ENCODE measurements around the gene ORC3. TPM values are rescaled to one million over a fixed set of nuclear protein-coding genes. Genes with fewer than 3 reads are reported as not detected.
"Not testable (repeated sequence)": the region's sequence is repeated elsewhere in the genome, so short reads cannot be mapped to it uniquely, and the experiment has no call there.

ORC3 gene
- total RNA-seq, 1 donor from 2014 or later: 27.7 TPM

GRCh38 chr6:87701344-87701675 lies 111.4 kb downstream of the ORC3 start:
- no peak for ATAC-seq (ENCODE audit: low read depth)
- DNase-seq: no peak
- no peaks in the 10 kb centered on the region for H3K9me3 Mint-ChIP-seq
- no peaks in the 10 kb centered on the region for H3K27me3 Mint-ChIP-seq
- CTCF ChIA-PET: interaction anchor here (0.7 to 1.9 kb wide), 2 partner anchors 12 to 130 kb away, joined by 3 to 9 read pairs; no protein-coding TSS in a partner anchor
- POLR2A ChIA-PET: interaction anchor here (0.6 to 4.1 kb wide), 24 partner anchors 10 to 1379 kb away, joined by 3 to 62 read pairs (median 6); partner anchors contain the start of genes CFAP206, ORC3, PNRC1 and RARS2
- intact Hi-C loops (cut with micrococcal nuclease): loop anchor here (1.0 to 5.0 kb wide), 10 partner anchors 10 to 1936 kb away; partner anchors contain the start of genes CNR1, LYRM2 and SMIM8
- TF ChIP-seq CTCF (IDR thresholded peaks at IDR 0.05): no peak
- peak overlapping the region; percentile 97 for H3K4me3 Mint-ChIP-seq
- peaks cover 56% of the 10 kb centered on the region for H3K4me1 Mint-ChIP-seq
- H3K36me3 Mint-ChIP-seq (ENCODE audit: low read depth): peaks cover 20% of the 10 kb centered on the region
- peak overlapping the region; percentile 97 for H3K27ac Mint-ChIP-seq

- H3K27ac Mint-ChIP-seq: peak within 1 kb of the TSS; percentile 97
- ChIA-PET CTCF (interaction anchor here (1.2 kb wide), 2 partner anchors 55 to 130 kb away, joined by 4 to 6 read pairs; no protein-coding TSS in a partner anchor), POLR2A (interaction anchor here (0.6 to 4.1 kb wide), 30 partner anchors 10 to 1378 kb away, joined by 3 to 62 read pairs (median 4); partner anchors contain the start of genes CFAP206, ORC3, PNRC1 and RARS2)
- H3K4me3 Mint-ChIP-seq: peak within 1 kb of the TSS; percentile 97
- no peak for TF ChIP-seq CTCF (IDR thresholded peaks at IDR 0.05)
- no peaks in the 10 kb centered on the region for H3K27me3 Mint-ChIP-seq
- intact Hi-C loops (cut with micrococcal nuclease): loop anchor here (1.0 to 5.0 kb wide), 20 partner anchors 11 to 1935 kb away; partner anchors contain the start of genes CNR1, LYRM2, ORC3 and PNRC1
- no peaks in the 10 kb centered on the region for H3K9me3 Mint-ChIP-seq
- peaks cover 20% of the 10 kb centered on the region for H3K36me3 Mint-ChIP-seq (ENCODE audit: low read depth)
- peaks cover 53% of the 10 kb centered on the region for H3K4me1 Mint-ChIP-seq
- peak; percentile 97 for DNase-seq
- ATAC-seq (ENCODE audit: low read depth): peak; percentile 78
These were observed 112.0 kb downstream of the ORC3 start, which contains the start of gene AKIRIN2 for GRCh38 chr6:87701676-87702588. Gene AKIRIN2 (minus strand): TSS chr6:87702233. CDS start chr6:87701684, 549 bp downstream.

- intact Hi-C loops (cut with micrococcal nuclease): loop anchor here (1.0 to 5.0 kb wide), 13 partner anchors 23 to 1935 kb away; partner anchors contain the start of genes LYRM2, ORC3, PNRC1 and SMIM8
- no peak for TF ChIP-seq CTCF (IDR thresholded peaks at IDR 0.05)
- POLR2A ChIA-PET: interaction anchor here (0.5 to 4.1 kb wide), 26 partner anchors 10 to 1377 kb away, joined by 3 to 62 read pairs (median 6); partner anchors contain the start of genes CFAP206, ORC3, PNRC1 and RARS2
- H3K27ac Mint-ChIP-seq: peak overlapping the region; percentile 97
- H3K4me3 Mint-ChIP-seq: peak overlapping the region; percentile 97
- no peaks in the 10 kb centered on the region for H3K9me3 Mint-ChIP-seq
- no peaks in the 10 kb centered on the region for H3K27me3 Mint-ChIP-seq
- CTCF ChIA-PET: interaction anchor here (1.2 kb wide), 2 partner anchors 54 to 129 kb away, joined by 4 to 6 read pairs; no protein-coding TSS in a partner anchor
- peaks cover 20% of the 10 kb centered on the region for H3K36me3 Mint-ChIP-seq (ENCODE audit: low read depth)
- DNase-seq (no peak), ATAC-seq (ENCODE audit: low read depth) (no peak)
- H3K4me1 Mint-ChIP-seq: peaks cover 47% of the 10 kb centered on the region
These were observed 112.6 kb downstream of the ORC3 start for GRCh38 chr6:87702589-87702945.

GRCh38 chr6:87703039-87703438 lies 113.1 kb downstream of the ORC3 start:
- ChIA-PET CTCF (interaction anchor here (1.2 kb wide), 2 partner anchors 54 to 129 kb away, joined by 4 to 6 read pairs; no protein-coding TSS in a partner anchor), POLR2A (interaction anchor here (0.5 to 4.1 kb wide), 16 partner anchors 18 to 1377 kb away, joined by 3 to 62 read pairs (median 8); partner anchors contain the start of gene PNRC1)
- Mint-ChIP-seq H3K36me3 (ENCODE audit: low read depth) (peaks cover 19% of the 10 kb centered on the region), H3K27ac (peak overlapping the region; percentile 97), H3K4me1 (peaks cover 42% of the 10 kb centered on the region), H3K4me3 (peak overlapping the region; percentile 97)
- not testable (repeated sequence) for DNase-seq; ATAC-seq (ENCODE audit: low read depth); H3K27me3 Mint-ChIP-seq; H3K9me3 Mint-ChIP-seq
- intact Hi-C loops (cut with micrococcal nuclease): loop anchor here (2.0 to 5.0 kb wide), 5 partner anchors 381 to 1934 kb away; partner anchors contain the start of genes LYRM2, PNRC1 and SMIM8

- Mint-ChIP-seq H3K36me3 (ENCODE audit: low read depth) (peaks cover 18% of the 10 kb centered on the region), H3K9me3 (no peaks in the 10 kb centered on the region), H3K27me3 (no peaks in the 10 kb centered on the region), H3K4me1 (peaks cover 23% of the 10 kb centered on the region), H3K27ac (peak overlapping the region; percentile 32), H3K4me3 (no peak overlapping the region)
- ChIA-PET POLR2A (interaction anchor here (0.6 to 1.0 kb wide), 6 partner anchors 18 to 117 kb away, joined by 3 to 5 read pairs (median 3); no protein-coding TSS in a partner anchor), CTCF (interaction anchor here (1.7 kb wide), 1 partner anchor 9 kb away, joined by 3 read pairs; no protein-coding TSS in a partner anchor)
- intact Hi-C loops (cut with micrococcal nuclease): no loop called here
- ATAC-seq (ENCODE audit: low read depth) (no peak), DNase-seq (no peak)
- TF ChIP-seq CTCF (IDR thresholded peaks at IDR 0.05): no peak
These were observed 115.2 kb downstream of the ORC3 start for GRCh38 chr6:87705070-87705691.
